ENCODE results near the gene IQCN.
"Not testable (repeated sequence)": the region's sequence is repeated elsewhere in the genome, so short reads cannot be mapped to it uniquely, and the experiment has no call there.

The IQCN gene

GRCh38 chr19:18211683-18212082, 62.6 kb downstream of the IQCN start:
- Histone ChIP-seq H3K9me3 (no peaks in the 10 kb centered on the region), H3K36me3 (no peaks in the 10 kb centered on the region), H3K4me1 (no peaks in the 10 kb centered on the region), H3K27ac (no peak overlapping the region), H3K4me3 (no peak overlapping the region), H3K27me3 (peaks cover 0 to 4% of the 10 kb centered on the region in 2 donors)
- intact Hi-C loops (cut with DNase I; ENCODE audit: low total_unique reads): loop anchor here (2.0 kb wide), 1 partner anchor 39 kb away; no protein-coding TSS in a partner anchor
- no peak for DNase-seq
- TF ChIP-seq, protein P1, sequence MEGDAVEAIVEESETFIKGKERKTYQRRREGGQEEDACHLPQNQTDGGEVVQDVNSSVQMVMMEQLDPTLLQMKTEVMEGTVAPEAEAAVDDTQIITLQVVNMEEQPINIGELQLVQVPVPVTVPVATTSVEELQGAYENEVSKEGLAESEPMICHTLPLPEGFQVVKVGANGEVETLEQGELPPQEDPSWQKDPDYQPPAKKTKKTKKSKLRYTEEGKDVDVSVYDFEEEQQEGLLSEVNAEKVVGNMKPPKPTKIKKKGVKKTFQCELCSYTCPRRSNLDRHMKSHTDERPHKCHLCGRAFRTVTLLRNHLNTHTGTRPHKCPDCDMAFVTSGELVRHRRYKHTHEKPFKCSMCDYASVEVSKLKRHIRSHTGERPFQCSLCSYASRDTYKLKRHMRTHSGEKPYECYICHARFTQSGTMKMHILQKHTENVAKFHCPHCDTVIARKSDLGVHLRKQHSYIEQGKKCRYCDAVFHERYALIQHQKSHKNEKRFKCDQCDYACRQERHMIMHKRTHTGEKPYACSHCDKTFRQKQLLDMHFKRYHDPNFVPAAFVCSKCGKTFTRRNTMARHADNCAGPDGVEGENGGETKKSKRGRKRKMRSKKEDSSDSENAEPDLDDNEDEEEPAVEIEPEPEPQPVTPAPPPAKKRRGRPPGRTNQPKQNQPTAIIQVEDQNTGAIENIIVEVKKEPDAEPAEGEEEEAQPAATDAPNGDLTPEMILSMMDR (IDR thresholded peaks at IDR 0.05): no peak

DNA sequence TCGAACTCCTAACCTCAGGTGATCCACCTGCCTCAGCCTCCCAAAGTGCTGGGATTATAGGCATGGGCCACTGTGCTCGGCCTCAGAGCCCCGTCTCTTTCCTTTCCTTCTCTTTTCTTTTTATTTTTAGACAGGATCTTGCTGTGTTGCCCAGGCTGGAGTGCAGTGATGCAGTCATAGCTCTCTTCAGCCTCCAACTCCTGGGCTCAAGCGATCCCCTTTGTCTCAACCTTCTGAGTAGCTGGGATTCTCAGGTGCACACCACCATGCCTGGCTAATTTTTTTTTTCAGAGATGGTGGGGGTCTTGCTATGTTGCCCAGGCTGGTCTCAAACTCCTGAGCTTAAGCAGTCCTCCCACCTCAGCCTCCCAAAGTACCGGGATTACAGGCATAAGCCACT, 64.3 kb downstream of the IQCN start:
- DNase-seq, H3K9me3 ChIP-seq, H3K4me1 ChIP-seq, H3K4me3 ChIP-seq, H3K27me3 ChIP-seq, H3K27ac ChIP-seq, H3K36me3 ChIP-seq: not testable (repeated sequence)
- intact Hi-C loops (cut with DNase I; ENCODE audit: low total_unique reads): loop anchor here (2.0 to 5.0 kb wide), 2 partner anchors 41 to 112 kb away; partner anchors contain the start of gene LSM4

- Histone ChIP-seq H3K9me3 (no peaks in the 10 kb centered on the region), H3K27me3 (peaks cover 0 to 4% of the 10 kb centered on the region in 2 donors), H3K27ac (no peak overlapping the region), H3K36me3 (no peaks in the 10 kb centered on the region), H3K4me1 (peaks cover 0 to 13% (median 7%) of the 10 kb centered on the region in 4 donors), H3K4me3 (no peak overlapping the region)
- TF ChIP-seq, protein P1 (IDR thresholded peaks at IDR 0.05): peak in 1 of 2 experiments; percentile 59
- no peak for DNase-seq
- intact Hi-C loops (cut with DNase I; ENCODE audit: low total_unique reads): loop anchor here (5.0 kb wide), 1 partner anchor 114 kb away; the partner anchor contains the start of gene LSM4
Measured at GRCh38 chr19:18208098-18208951, 65.9 kb downstream of the IQCN start.
